GDM1 (cell line): Measurements from ENCODE around the gene CASK.
"Not testable (repeated sequence)": the region's sequence is repeated elsewhere in the genome, so short reads cannot be mapped to it uniquely, and the experiment has no call there.

Experiments used
- DNase-seq: peaks from one replicate; lab custom pipeline; 2025; lab: John Stamatoyannopoulos, UW

CASK gene

GRCh38 chrX:41629539-41629938 lies 293.8 kb downstream of the CASK start:
- DNase-seq = no peak

GRCh38 chrX:41621222-41621723 lies 302.1 kb downstream of the CASK start:
- no peak for DNase-seq

GRCh38 chrX:41619221-41619620 lies 304.1 kb downstream of the CASK start:
- DNase-seq = no peak

GRCh38 chrX:41616935-41617334 lies 306.4 kb downstream of the CASK start:
- no peak for DNase-seq

- DNase-seq = no peak
Measured at GRCh38 chrX:41616255-41616654, 307.1 kb downstream of the CASK start.

GRCh38 chrX:41608244-41608643 lies 315.1 kb downstream of the CASK start:
- no peak for DNase-seq

GRCh38 chrX:41607264-41607832 lies 316.0 kb downstream of the CASK start:
- DNase-seq = no peak

- DNase-seq = not testable (repeated sequence)
Measured at GRCh38 chrX:41606057-41606456, 317.3 kb downstream of the CASK start.

- no peak for DNase-seq
Measured at GRCh38 chrX:41604766-41605543, 318.4 kb downstream of the CASK start.

GRCh38 chrX:41604177-41604576 lies 319.2 kb downstream of the CASK start:
- no peak for DNase-seq

GRCh38 chrX:41603596-41603995 lies 319.8 kb downstream of the CASK start:
- no peak for DNase-seq

- DNase-seq = no peak
Measured at GRCh38 chrX:41602816-41603345, 320.5 kb downstream of the CASK start.

GRCh38 chrX:41600291-41600690 lies 323.1 kb downstream of the CASK start:
- no peak for DNase-seq

- no peak for DNase-seq
Measured at GRCh38 chrX:41599507-41599906, 323.8 kb downstream of the CASK start.

- DNase-seq = no peak
Measured at GRCh38 chrX:41596596-41596995, 326.8 kb downstream of the CASK start.

- no peak for DNase-seq
Measured at GRCh38 chrX:41594634-41595033, 328.7 kb downstream of the CASK start.

GRCh38 chrX:41591906-41592305 lies 331.4 kb downstream of the CASK start:
- DNase-seq = no peak

- no peak for DNase-seq
Measured at GRCh38 chrX:41590641-41591040, 332.7 kb downstream of the CASK start.

- DNase-seq = no peak
Measured at GRCh38 chrX:41589634-41590270, 333.6 kb downstream of the CASK start.

- no peak for DNase-seq
Measured at GRCh38 chrX:41588271-41588670, 335.1 kb downstream of the CASK start.

GRCh38 chrX:41580423-41581064 lies 342.8 kb downstream of the CASK start:
- DNase-seq = no peak

- no peak for DNase-seq
Measured at GRCh38 chrX:41563876-41564275, 359.5 kb downstream of the CASK start.
